ENCODE measurements around the gene DAAM2. TPM values are rescaled to one million over a fixed set of nuclear protein-coding genes. Genes with fewer than 3 reads are reported as not detected.

The DAAM2 gene
- total RNA-seq, 2 experiments from 2014 or later = not detected

DNA sequence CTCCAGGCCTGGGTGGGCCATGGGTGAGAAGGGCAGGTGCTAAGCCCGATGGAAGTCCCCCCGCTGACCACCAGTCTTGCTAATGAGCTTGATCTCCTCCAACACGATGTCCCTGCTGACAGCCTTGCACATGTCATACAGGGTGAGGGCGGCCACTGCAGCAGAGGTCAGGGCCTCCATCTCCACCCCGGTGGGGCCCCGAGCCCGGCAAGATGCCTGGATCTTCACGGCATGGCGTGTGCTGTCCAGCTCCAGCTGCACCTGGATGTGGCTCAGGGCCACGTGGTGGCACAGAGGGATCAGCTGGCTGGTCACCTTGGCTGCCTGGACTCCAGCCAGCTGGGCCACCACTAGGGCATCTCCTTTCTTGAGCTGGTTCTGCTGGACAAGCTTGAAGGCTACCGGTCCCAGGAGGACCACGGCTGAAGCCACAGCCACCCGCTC lies 114.2 kb downstream of the DAAM2 start:
- H3K27ac Mint-ChIP-seq = no peak overlapping the region
- H3K36me3 ChIP-seq (ENCODE audit: insufficient read depth, low read length) = no peaks in the 10 kb centered on the region
- H3K4me3 Mint-ChIP-seq = no peak overlapping the region
- DNase-seq (no peak), ATAC-seq (ENCODE audit: poor library complexity) (no peak)
- CTCF ChIA-PET = no interaction called here
- H3K9me3 ChIP-seq (ENCODE audit: control insufficient read depth in 1 of 2, insufficient read depth in 1 of 2, low read length in 2 of 2) = peaks cover 0 to 1% of the 10 kb centered on the region in 2 experiments
- TF ChIP-seq, protein P1, sequence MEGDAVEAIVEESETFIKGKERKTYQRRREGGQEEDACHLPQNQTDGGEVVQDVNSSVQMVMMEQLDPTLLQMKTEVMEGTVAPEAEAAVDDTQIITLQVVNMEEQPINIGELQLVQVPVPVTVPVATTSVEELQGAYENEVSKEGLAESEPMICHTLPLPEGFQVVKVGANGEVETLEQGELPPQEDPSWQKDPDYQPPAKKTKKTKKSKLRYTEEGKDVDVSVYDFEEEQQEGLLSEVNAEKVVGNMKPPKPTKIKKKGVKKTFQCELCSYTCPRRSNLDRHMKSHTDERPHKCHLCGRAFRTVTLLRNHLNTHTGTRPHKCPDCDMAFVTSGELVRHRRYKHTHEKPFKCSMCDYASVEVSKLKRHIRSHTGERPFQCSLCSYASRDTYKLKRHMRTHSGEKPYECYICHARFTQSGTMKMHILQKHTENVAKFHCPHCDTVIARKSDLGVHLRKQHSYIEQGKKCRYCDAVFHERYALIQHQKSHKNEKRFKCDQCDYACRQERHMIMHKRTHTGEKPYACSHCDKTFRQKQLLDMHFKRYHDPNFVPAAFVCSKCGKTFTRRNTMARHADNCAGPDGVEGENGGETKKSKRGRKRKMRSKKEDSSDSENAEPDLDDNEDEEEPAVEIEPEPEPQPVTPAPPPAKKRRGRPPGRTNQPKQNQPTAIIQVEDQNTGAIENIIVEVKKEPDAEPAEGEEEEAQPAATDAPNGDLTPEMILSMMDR (IDR thresholded peaks at IDR 0.05) = no peak
- peaks cover 5% of the 10 kb centered on the region for H3K4me1 Mint-ChIP-seq (ENCODE audit: low read depth)
- no peaks in the 10 kb centered on the region for H3K27me3 ChIP-seq (ENCODE audit: control insufficient read depth in 1 of 2, insufficient read depth in 2 of 2, low read length in 2 of 2)
- H3K4me3 ChIP-seq (ENCODE audit: low read length) = no peak overlapping the region
- H3K27me3 Mint-ChIP-seq = no peaks in the 10 kb centered on the region
- POLR2A ChIA-PET = no interaction called here
- H3K9me3 Mint-ChIP-seq = no peaks in the 10 kb centered on the region
- no peaks in the 10 kb centered on the region for H3K4me1 ChIP-seq (ENCODE audit: insufficient read depth, low read length)
- peaks cover 6% of the 10 kb centered on the region for H3K36me3 Mint-ChIP-seq (ENCODE audit: low read depth)
- intact Hi-C loops (cut with DNase I, micrococcal nuclease) = no loop called here
- no peak overlapping the region for H3K27ac ChIP-seq (ENCODE audit: low read depth in 1 of 2, low read length in 2 of 2)

DNA sequence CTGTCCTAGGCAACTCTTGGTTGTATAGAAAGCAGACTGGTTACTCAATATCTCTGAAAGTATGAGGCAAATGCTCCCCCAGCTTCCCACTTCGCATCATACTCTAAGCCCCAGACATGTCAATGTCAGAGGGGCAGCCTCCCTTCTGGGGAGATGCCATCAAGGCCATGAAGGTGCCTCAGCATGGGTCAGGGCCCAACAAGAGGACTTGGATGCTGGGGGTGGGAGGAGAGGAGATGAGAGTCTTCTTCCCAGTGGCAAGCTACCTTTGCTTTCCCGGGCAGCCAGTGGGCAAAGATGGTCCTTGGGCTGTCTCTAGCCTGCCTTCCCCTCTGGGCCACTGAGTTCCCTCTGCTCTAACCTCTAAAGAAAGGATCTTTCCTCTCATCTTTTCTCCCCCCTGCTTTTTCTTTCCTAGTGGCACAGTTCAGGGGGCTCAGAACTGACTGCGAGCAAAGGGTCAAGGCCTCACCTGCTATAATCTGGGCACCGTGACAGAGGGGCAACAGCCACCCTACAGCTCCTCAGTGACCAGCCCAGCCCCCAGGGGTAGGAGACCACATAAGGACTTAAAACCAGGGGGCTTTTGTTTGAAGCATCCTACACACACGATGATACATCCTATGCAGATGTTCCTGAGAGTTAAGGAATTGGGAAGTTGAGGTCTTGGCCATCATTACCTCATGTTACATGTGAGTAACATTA lies 115.8 kb downstream of the DAAM2 start:
- peaks cover 5% of the 10 kb centered on the region for H3K4me1 Mint-ChIP-seq (ENCODE audit: low read depth)
- intact Hi-C loops (cut with DNase I, micrococcal nuclease) = no loop called here
- Histone ChIP-seq H3K27ac (ENCODE audit: low read depth in 1 of 2, low read length in 2 of 2) (no peak overlapping the region), H3K4me3 (ENCODE audit: low read length) (no peak overlapping the region), H3K27me3 (ENCODE audit: control insufficient read depth in 1 of 2, insufficient read depth in 2 of 2, low read length in 2 of 2) (no peaks in the 10 kb centered on the region), H3K36me3 (ENCODE audit: insufficient read depth, low read length) (no peaks in the 10 kb centered on the region), H3K4me1 (ENCODE audit: insufficient read depth, low read length) (no peaks in the 10 kb centered on the region), H3K9me3 (ENCODE audit: control insufficient read depth in 1 of 2, insufficient read depth in 1 of 2, low read length in 2 of 2) (no peaks in the 10 kb centered on the region)
- POLR2A ChIA-PET = no interaction called here
- no peaks in the 10 kb centered on the region for H3K9me3 Mint-ChIP-seq
- no peak for DNase-seq
- H3K4me3 Mint-ChIP-seq = no peak overlapping the region
- TF ChIP-seq, protein P1 (IDR thresholded peaks at IDR 0.05) = no peak
- no peak overlapping the region for H3K27ac Mint-ChIP-seq
- CTCF ChIA-PET = no interaction called here
- H3K27me3 Mint-ChIP-seq = no peaks in the 10 kb centered on the region
- peaks cover 7% of the 10 kb centered on the region for H3K36me3 Mint-ChIP-seq (ENCODE audit: low read depth)
- no peak for ATAC-seq (ENCODE audit: poor library complexity)

DNA sequence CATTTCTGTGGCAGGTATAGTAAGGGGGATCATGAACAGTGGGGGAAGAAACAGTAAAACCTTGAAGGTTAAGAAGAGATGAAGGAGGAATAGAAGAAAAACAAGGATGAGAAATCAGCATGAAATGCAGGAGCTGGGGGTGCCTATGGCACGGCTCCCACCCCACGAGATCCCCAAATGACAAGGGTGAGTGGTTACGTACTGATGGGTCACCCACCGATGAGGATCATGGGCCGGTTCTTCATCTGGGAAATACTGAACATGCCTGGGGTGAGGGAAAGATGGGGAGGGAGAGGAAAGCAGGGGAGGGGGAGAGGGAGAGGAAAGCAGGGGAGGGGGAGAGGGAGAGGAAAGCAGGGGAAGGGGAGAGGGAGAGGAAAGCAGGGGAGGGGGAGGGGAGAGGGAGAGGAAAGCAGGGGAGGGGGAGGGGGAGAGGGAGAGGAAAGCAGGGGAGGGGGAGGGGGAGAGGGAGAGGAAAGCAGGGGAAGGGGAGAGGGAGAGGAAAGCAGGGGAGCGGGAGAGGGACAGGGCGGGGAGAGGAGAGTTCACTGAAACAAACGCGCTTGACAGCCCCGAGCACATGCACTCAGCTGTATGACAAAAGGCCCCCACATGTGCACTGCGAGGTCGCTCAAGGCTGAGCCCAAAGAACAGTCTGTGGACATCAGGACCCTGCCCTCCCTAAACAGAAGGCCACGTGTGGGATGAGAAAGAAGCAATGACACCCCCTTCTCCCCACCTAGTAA lies 116.8 kb downstream of the DAAM2 start:
- TF ChIP-seq, protein P1 (IDR thresholded peaks at IDR 0.05) = no peak
- Mint-ChIP-seq H3K9me3 (no peaks in the 10 kb centered on the region), H3K36me3 (ENCODE audit: low read depth) (peaks cover 7% of the 10 kb centered on the region), H3K27me3 (no peaks in the 10 kb centered on the region), H3K4me3 (no peak overlapping the region), H3K27ac (no peak overlapping the region), H3K4me1 (ENCODE audit: low read depth) (peaks cover 5% of the 10 kb centered on the region)
- Histone ChIP-seq H3K27ac (ENCODE audit: low read depth in 1 of 2, low read length in 2 of 2) (no peak overlapping the region), H3K36me3 (ENCODE audit: insufficient read depth, low read length) (no peaks in the 10 kb centered on the region), H3K4me3 (ENCODE audit: low read length) (no peak overlapping the region), H3K27me3 (ENCODE audit: control insufficient read depth in 1 of 2, insufficient read depth in 2 of 2, low read length in 2 of 2) (no peaks in the 10 kb centered on the region), H3K9me3 (ENCODE audit: control insufficient read depth in 1 of 2, insufficient read depth in 1 of 2, low read length in 2 of 2) (no peaks in the 10 kb centered on the region), H3K4me1 (ENCODE audit: insufficient read depth, low read length) (no peaks in the 10 kb centered on the region)
- ChIA-PET CTCF (no interaction called here), POLR2A (no interaction called here)
- intact Hi-C loops (cut with DNase I, micrococcal nuclease) = no loop called here
- DNase-seq (no peak), ATAC-seq (ENCODE audit: poor library complexity) (no peak)
